GM06990 (cell line): ENCODE measurements around the gene LILRA5.
A peak's percentile ranks its signal among the peaks of the same experiment; 100 is the strongest.
"Not testable (repeated sequence)": the region's sequence is repeated elsewhere in the genome, so short reads cannot be mapped to it uniquely, and the experiment has no call there.

Source experiments
- DNase-seq: peaks from one replicate; pipeline ENCODE4 v3.0.0-alpha.2; 2011; ENCODE audit not compliant: insufficient read length; ENCODE audit errors: extremely low read depth
- H3K27me3 ChIP-seq: replicated peaks from 2 replicates; pipeline ENCODE4 v1.6.0; 2011; ENCODE audit warnings: low read length; ENCODE audit not compliant: control insufficient read depth, insufficient read depth
- H3K36me3 ChIP-seq: 2 replicates; pipeline ENCODE4 v1.5.1; 2011; ENCODE audit warnings: low read length; ENCODE audit not compliant: control insufficient read depth, insufficient read depth
- H3K4me3 ChIP-seq: replicated peaks from 2 replicates; pipeline ENCODE4 v1.5.1; 2011; ENCODE audit warnings: low read depth, mild to moderate bottlenecking, control low read depth, low read length
- CTCF ChIP-seq: IDR thresholded peaks from 2 replicates; pipeline ENCODE4 v1.5.1; 2011; ENCODE audit warnings: low read length, control low read depth, mild to moderate bottlenecking, inconsistent platforms; ENCODE audit not compliant: insufficient read depth, poor library complexity, severe bottlenecking

The LILRA5 gene

GRCh38 chr19:54312436-54313377 is at the start of gene LILRA5:
TSS of gene LILRA5 (minus strand) at chr19:54313166. CDS start at chr19:54313019, 147 bp downstream.
- no peaks in the 10 kb centered on the region for H3K27me3 ChIP-seq
- no peak for DNase-seq
- H3K4me3 ChIP-seq: no peak within 1 kb of the TSS
- no peak for TF ChIP-seq CTCF
- no peaks in the 10 kb centered on the region for H3K36me3 ChIP-seq

DNA sequence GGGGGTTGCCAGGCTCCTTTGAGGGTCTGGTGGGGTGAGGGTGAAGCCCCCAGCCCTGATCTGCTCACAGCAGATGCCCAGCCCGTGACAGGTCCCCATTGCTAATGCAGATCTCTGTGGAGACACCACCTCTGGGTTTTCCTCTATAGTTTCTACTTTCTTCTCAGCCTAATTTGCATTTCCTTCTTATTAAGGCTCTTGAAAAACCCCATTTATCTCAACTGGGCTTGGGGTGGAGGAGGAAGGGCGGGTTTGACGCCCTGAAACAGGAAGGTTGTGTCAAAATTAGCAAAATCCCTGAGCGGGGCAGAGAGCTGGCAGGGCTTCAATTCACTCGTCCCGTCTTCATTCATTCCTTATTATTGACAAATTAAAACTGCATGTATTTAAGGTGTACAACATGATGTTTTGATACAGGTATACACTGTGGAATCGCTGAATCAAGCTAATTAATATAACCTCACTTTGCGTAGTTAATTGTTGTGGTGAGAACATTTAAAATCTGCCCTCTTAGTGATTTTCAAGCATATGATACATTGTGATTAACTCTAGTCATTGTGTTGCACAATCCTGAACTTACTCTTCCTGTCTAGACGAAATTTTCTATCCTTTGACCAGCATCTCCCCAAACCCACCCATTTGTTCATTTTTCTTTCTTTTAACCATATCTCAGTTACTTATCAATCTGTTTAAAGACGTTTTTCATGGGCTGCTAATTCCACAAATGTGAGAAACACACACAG is 48.9 kb upstream of the LILRA5 start:
- DNase-seq, H3K4me3 ChIP-seq, H3K36me3 ChIP-seq, H3K27me3 ChIP-seq: not testable (repeated sequence)

DNA sequence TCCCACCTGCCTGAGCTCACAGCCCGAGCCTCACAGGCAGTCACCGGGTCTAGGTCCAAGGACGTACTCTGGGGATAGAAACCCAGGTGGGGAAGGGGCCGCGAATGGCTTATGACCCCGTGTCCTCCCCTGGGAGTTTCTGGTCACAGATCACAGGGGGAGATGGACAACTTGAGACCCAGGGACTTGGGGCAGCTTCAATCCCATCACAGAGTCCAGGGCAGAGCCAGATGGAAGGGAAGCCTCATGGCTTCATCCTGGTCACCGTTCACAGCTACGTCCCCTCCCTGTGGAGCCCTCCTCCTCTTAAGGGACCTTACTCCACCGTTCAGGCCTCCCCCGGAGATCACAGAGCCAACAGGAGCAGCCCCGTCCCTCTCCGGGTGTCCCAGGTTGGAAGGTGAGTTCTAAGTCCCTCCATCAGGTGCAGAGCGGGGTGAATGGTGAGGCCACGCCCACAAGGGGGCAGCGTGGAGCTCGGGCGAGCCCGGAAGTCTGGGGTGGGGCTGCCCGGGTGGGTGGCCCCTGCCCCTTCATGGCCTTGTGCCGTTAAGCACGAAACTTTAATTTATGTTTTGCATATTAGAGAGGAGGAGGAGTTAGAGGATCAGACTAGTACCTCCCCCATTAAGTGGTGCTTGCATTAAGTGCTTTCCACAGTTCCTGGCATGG is 46.3 kb upstream of the LILRA5 start:
- not testable (repeated sequence) for H3K36me3 ChIP-seq, H3K27me3 ChIP-seq, H3K4me3 ChIP-seq, DNase-seq
- peak; percentile 28 for TF ChIP-seq CTCF

GRCh38 chr19:54357381-54357780 is 44.4 kb upstream of the LILRA5 start:
- no peaks in the 10 kb centered on the region for H3K36me3 ChIP-seq
- no peak overlapping the region for H3K4me3 ChIP-seq
- no peaks in the 10 kb centered on the region; the same call in 1 of the 2 replicates for H3K27me3 ChIP-seq
- TF ChIP-seq CTCF: no peak
- no peak for DNase-seq

DNA sequence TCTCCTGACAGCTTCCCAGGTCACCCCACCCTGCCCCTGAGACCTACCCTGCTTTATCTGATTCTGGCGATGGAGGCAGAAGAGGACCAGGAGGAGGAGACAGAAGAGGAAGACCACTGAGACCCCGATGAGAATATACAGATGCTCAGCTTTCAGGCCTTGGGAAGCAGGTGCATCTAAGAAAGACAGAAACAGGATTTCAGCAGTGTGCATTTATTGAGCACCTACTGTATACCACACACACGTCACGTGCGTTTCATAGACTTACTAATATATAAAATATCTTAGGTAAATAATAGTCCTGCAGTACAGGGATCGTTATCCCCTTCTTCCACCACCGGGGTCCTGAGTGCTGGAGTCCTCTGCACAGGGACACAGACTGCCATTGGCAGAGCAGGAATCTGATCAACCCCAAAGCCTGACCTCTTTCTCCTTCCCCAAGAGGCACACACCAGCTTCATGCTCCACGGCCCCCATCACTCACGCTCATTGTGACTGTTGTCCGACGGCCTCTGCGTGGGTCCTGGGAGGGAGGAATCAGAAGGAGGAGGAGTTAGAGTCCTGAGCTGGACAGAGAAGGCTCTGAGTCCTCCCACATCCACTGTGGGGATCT is 43.6 kb upstream of the LILRA5 start:
- no peak for DNase-seq
- Histone ChIP-seq H3K27me3 (no peaks in the 10 kb centered on the region; the same call in 1 of the 2 replicates), H3K4me3 (no peak overlapping the region), H3K36me3 (no peaks in the 10 kb centered on the region)
- TF ChIP-seq CTCF: no peak
